Measurements from ENCODE around the gene TFEC. TPM values are rescaled to one million over a fixed set of nuclear protein-coding genes. Genes with fewer than 3 reads are reported as not detected.
"Not testable (repeated sequence)": the region's sequence is repeated elsewhere in the genome, so short reads cannot be mapped to it uniquely, and the experiment has no call there.

The TFEC gene
- total RNA-seq (2014; rRNA removed; shearing (Covaris generic)) = not detected in 2 replicates

GRCh38 chr7:116030651-116031276 lies at the start of gene TFEC:
Gene TFEC, minus strand, starts transcription at chr7:116030763. Its CDS starts 46,322 bp downstream, at chr7:115984441.
- no peak within 1 kb of the TSS for H3K4me3 ChIP-seq
- H3K36me3 ChIP-seq = no peaks in the 10 kb centered on the region
- H3K27me3 ChIP-seq (replicated peaks) = no peaks in the 10 kb centered on the region; the same call in none of the 2 replicates
- no peak within 1 kb of the TSS for H3K27ac ChIP-seq
- H3K4me1 ChIP-seq (replicated peaks) = no peaks in the 10 kb centered on the region
- no peaks in the 10 kb centered on the region for H3K9me3 ChIP-seq (replicated peaks)
- no peak for DNase-seq (ENCODE audit: low read depth in 1 of 2, low spot score in 2 of 2)

DNA sequence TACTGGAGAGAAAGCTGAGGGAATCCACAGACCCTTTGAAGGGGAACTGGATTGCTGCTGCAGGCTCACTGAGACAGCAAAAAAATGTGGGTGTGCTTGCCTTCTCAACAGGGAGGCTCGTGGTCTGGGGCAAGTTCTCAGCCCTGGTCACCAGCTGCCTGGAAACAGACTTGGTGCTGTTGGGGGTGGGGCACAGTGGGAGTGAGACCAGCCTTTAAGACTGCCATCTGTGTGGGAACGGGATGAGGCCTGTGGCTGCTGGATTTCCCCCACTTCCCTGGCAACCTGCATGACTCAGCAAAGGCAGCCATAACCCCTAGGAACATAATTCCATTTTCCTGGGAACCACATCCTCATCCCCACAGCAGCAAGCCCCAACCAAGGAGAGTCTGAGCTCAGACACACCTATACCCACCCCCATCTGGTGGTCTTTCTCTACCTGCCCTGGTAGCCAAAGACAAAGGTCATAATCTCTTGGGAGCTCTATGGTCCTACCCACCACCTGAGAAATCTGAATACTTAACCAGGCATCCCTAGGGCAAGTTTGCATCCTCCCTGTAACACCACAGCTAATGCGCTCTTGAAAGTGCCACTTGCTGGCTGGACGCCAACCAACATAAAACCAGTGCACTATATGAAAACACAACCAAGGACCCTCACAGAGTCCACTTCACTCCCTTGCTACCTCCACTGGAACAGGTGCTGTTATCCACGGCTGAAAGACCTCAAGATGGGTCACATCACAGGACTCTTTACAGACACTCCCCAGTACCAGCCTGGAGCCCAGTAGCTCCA lies 45.0 kb upstream of the TFEC start:
- no peak for DNase-seq (ENCODE audit: low read depth in 1 of 2, low spot score in 2 of 2)

DNA sequence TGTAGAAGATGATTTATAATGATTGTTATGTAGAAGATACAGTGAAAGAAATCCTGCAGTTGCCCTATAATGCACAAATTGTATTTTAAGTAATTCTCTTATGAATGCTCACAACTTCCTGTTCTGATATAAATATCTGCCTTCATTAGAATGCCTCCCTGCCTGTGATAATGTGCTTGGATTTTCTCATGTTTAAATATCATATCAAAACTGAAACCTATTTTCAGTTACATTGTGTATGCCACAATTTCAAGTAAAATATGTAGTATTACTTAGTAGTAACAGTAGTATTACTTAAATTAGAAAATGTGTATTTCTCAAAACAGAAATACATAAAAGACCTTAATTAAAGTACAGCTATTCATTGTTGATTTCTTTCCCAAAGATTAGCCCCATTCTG lies 41.1 kb upstream of the TFEC start:
- Histone ChIP-seq H3K4me1 (replicated peaks) (no peaks in the 10 kb centered on the region), H3K36me3 (no peaks in the 10 kb centered on the region), H3K27ac (no peak overlapping the region), H3K9me3 (replicated peaks) (no peaks in the 10 kb centered on the region), H3K4me3 (no peak overlapping the region), H3K27me3 (replicated peaks) (no peaks in the 10 kb centered on the region)
- DNase-seq (ENCODE audit: low read depth in 1 of 2, low spot score in 2 of 2) = no peak

More for the DNA sequence above, 45.0 kb upstream of the TFEC start:
- H3K4me3 ChIP-seq = no peak overlapping the region
- H3K36me3 ChIP-seq = no peaks in the 10 kb centered on the region
- H3K4me1 ChIP-seq (replicated peaks) = no peaks in the 10 kb centered on the region
- H3K27me3 ChIP-seq (replicated peaks) = no peaks in the 10 kb centered on the region
- no peaks in the 10 kb centered on the region for H3K9me3 ChIP-seq (replicated peaks)
- H3K27ac ChIP-seq = no peak overlapping the region

GRCh38 chr7:116064179-116064578 lies 33.6 kb upstream of the TFEC start:
- no peak for DNase-seq (ENCODE audit: low read depth in 1 of 2, low spot score in 2 of 2)
- Histone ChIP-seq H3K4me1 (replicated peaks) (no peaks in the 10 kb centered on the region), H3K9me3 (replicated peaks) (no peaks in the 10 kb centered on the region), H3K36me3 (no peaks in the 10 kb centered on the region), H3K27ac (no peak overlapping the region), H3K27me3 (replicated peaks) (peaks cover 2% of the 10 kb centered on the region; the same call in 1 of the 2 replicates), H3K4me3 (no peak overlapping the region)

DNA sequence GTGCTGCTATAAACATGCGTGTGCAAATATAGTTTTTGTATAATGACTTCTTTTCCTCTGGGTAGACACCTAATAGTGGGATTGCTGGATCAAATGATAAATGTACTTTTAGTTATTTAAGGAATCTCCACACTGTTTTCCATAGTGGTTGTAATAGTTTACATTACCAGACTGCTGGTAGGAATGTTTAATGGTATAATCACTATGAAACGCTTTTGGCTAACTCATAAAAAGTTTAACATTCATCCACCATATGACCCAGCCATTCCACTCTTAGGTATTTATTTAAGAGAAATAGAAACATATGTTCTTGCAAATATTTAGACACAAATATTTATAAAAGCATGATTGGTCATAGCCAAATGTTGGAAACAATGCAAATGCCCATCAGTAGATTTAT lies 32.1 kb upstream of the TFEC start:
- Histone ChIP-seq H3K36me3 (no peaks in the 10 kb centered on the region), H3K9me3 (replicated peaks) (no peaks in the 10 kb centered on the region), H3K4me3 (no peak overlapping the region), H3K27ac (no peak overlapping the region), H3K4me1 (replicated peaks) (no peaks in the 10 kb centered on the region), H3K27me3 (replicated peaks) (peaks cover 2% of the 10 kb centered on the region; the same call in 1 of the 2 replicates)
- DNase-seq (ENCODE audit: low read depth in 1 of 2, low spot score in 2 of 2) = no peak

- Histone ChIP-seq H3K27me3 (replicated peaks) (no peaks in the 10 kb centered on the region), H3K4me1 (replicated peaks) (no peaks in the 10 kb centered on the region), H3K4me3 (no peak overlapping the region), H3K27ac (no peak overlapping the region), H3K9me3 (replicated peaks) (no peaks in the 10 kb centered on the region), H3K36me3 (no peaks in the 10 kb centered on the region)
- DNase-seq (ENCODE audit: low read depth in 1 of 2, low spot score in 2 of 2) = no peak
Measured at GRCh38 chr7:116052006-116052405, 21.4 kb upstream of the TFEC start.

GRCh38 chr7:116047261-116047660 lies 16.7 kb upstream of the TFEC start:
- not testable (repeated sequence) for H3K4me3 ChIP-seq; DNase-seq (ENCODE audit: low read depth in 1 of 2, low spot score in 2 of 2); H3K27me3 ChIP-seq (replicated peaks); H3K27ac ChIP-seq; H3K9me3 ChIP-seq (replicated peaks); H3K4me1 ChIP-seq (replicated peaks); H3K36me3 ChIP-seq

DNA sequence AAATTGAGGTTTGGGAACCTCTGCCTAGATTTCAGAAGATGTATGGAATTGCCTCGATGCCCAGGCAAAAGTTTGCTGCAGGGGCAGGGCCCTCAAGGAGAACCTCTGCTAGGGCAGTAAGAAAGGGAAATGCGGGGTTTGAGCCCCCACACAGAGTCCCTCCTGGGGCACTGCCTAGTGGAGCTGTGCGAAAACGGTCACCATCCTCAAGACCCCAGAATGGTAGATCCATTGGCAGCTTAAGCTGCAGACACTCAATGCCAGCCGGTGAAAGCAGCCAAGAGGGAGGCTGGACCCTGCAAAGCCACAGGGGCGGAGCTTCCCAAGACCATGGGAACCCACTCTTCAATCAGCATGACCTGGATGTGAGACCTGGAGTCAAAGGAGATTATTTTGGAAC lies 15.0 kb upstream of the TFEC start:
- DNase-seq (ENCODE audit: low read depth in 1 of 2, low spot score in 2 of 2) = no peak
- Histone ChIP-seq H3K36me3 (no peaks in the 10 kb centered on the region), H3K4me3 (no peak overlapping the region), H3K27ac (no peak overlapping the region), H3K9me3 (replicated peaks) (no peaks in the 10 kb centered on the region), H3K27me3 (replicated peaks) (0 out of 2 replicates have a peak, but pooled peaks cover 4% of the 10 kb centered on the region), H3K4me1 (replicated peaks) (no peaks in the 10 kb centered on the region)

- Histone ChIP-seq H3K36me3 (no peaks in the 10 kb centered on the region), H3K27ac (no peak overlapping the region), H3K27me3 (replicated peaks) (0 out of 2 replicates have a peak, but pooled peaks cover 7% of the 10 kb centered on the region), H3K4me3 (no peak overlapping the region), H3K4me1 (replicated peaks) (no peaks in the 10 kb centered on the region), H3K9me3 (replicated peaks) (no peaks in the 10 kb centered on the region)
- no peak for DNase-seq (ENCODE audit: low read depth in 1 of 2, low spot score in 2 of 2)
Measured at GRCh38 chr7:116041615-116042014, 11.1 kb upstream of the TFEC start.

GRCh38 chr7:116037401-116037800 lies 6.8 kb upstream of the TFEC start:
- H3K9me3 ChIP-seq (replicated peaks) = no peaks in the 10 kb centered on the region
- no peak for DNase-seq (ENCODE audit: low read depth in 1 of 2, low spot score in 2 of 2)
- peaks cover 3% of the 10 kb centered on the region; the same call in 1 of the 2 replicates for H3K27me3 ChIP-seq (replicated peaks)
- H3K36me3 ChIP-seq = no peaks in the 10 kb centered on the region
- no peak overlapping the region for H3K4me3 ChIP-seq
- no peak overlapping the region for H3K27ac ChIP-seq
- H3K4me1 ChIP-seq (replicated peaks) = no peaks in the 10 kb centered on the region

DNA sequence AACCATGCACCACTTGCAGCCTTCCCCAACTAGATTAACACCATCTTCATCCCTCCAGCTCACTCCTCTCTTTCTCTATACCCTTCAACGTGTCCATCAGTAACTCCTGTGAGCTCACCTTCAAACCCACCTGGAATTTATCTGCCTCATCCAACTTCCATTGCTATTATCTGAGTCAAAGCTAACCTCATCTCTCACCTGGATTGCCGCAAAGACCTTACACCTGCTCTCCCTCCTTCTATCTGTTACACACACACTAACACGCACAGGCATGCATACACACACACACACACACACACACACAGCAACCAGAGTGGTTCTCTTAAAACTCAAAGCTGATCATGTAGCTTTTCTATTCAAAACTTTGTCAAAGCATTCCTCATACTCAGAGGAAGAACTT lies 3.8 kb upstream of the TFEC start:
- Histone ChIP-seq H3K4me3 (no peak overlapping the region), H3K9me3 (replicated peaks) (no peaks in the 10 kb centered on the region), H3K36me3 (no peaks in the 10 kb centered on the region), H3K27ac (no peak overlapping the region), H3K4me1 (replicated peaks) (no peaks in the 10 kb centered on the region), H3K27me3 (replicated peaks) (peaks cover 3% of the 10 kb centered on the region; the same call in 1 of the 2 replicates)
- DNase-seq (ENCODE audit: low read depth in 1 of 2, low spot score in 2 of 2) = no peak

- no peak for DNase-seq (ENCODE audit: low read depth in 1 of 2, low spot score in 2 of 2)
- no peaks in the 10 kb centered on the region for H3K36me3 ChIP-seq
- no peaks in the 10 kb centered on the region for H3K9me3 ChIP-seq (replicated peaks)
- no peaks in the 10 kb centered on the region; the same call in none of the 2 replicates for H3K27me3 ChIP-seq (replicated peaks)
- no peak overlapping the region for H3K27ac ChIP-seq
- H3K4me1 ChIP-seq (replicated peaks) = no peaks in the 10 kb centered on the region
- no peak overlapping the region for H3K4me3 ChIP-seq
Measured at GRCh38 chr7:116032886-116033285, 2.3 kb upstream of the TFEC start.

- no peaks in the 10 kb centered on the region for H3K9me3 ChIP-seq (replicated peaks)
- H3K4me1 ChIP-seq (replicated peaks) = no peaks in the 10 kb centered on the region
- H3K27ac ChIP-seq = no peak overlapping the region
- no peak for DNase-seq (ENCODE audit: low read depth in 1 of 2, low spot score in 2 of 2)
- H3K4me3 ChIP-seq = no peak overlapping the region
- H3K27me3 ChIP-seq (replicated peaks) = no peaks in the 10 kb centered on the region; the same call in 1 of the 2 replicates
- H3K36me3 ChIP-seq = no peaks in the 10 kb centered on the region
Measured at GRCh38 chr7:116028787-116029186, 1.8 kb downstream of the TFEC start.

GRCh38 chr7:116027786-116028185 lies 2.8 kb downstream of the TFEC start:
- no peaks in the 10 kb centered on the region for H3K36me3 ChIP-seq
- H3K4me3 ChIP-seq = no peak overlapping the region
- H3K9me3 ChIP-seq (replicated peaks) = no peaks in the 10 kb centered on the region
- no peaks in the 10 kb centered on the region for H3K4me1 ChIP-seq (replicated peaks)
- no peaks in the 10 kb centered on the region; the same call in 1 of the 2 replicates for H3K27me3 ChIP-seq (replicated peaks)
- DNase-seq (ENCODE audit: low read depth in 1 of 2, low spot score in 2 of 2) = no peak
- H3K27ac ChIP-seq = no peak overlapping the region
